ENCODE data around the gene FBXL17.
"Not testable (repeated sequence)": the region's sequence is repeated elsewhere in the genome, so short reads cannot be mapped to it uniquely, and the experiment has no call there.

Gene FBXL17

GRCh38 chr5:108196276-108196675, 185.6 kb downstream of the FBXL17 start:
- no peak overlapping the region for H3K4me3 ChIP-seq (ENCODE audit: low read depth, low read length)
- DNase-seq (ENCODE audit: low read depth) = no peak

- DNase-seq (ENCODE audit: low read depth) = peak; percentile 25
- no peak overlapping the region for H3K4me3 ChIP-seq (ENCODE audit: low read depth, low read length)
These were observed 188.7 kb downstream of the FBXL17 start for GRCh38 chr5:108193021-108193795.

GRCh38 chr5:108184940-108185339, 197.0 kb downstream of the FBXL17 start:
- H3K4me3 ChIP-seq (ENCODE audit: low read depth, low read length) = no peak overlapping the region
- no peak for DNase-seq (ENCODE audit: low read depth)

- DNase-seq (ENCODE audit: low read depth) = no peak
- no peak overlapping the region for H3K4me3 ChIP-seq (ENCODE audit: low read depth, low read length)
These were observed 199.9 kb downstream of the FBXL17 start for GRCh38 chr5:108181975-108182374.

GRCh38 chr5:108174286-108174685, 207.6 kb downstream of the FBXL17 start:
- no peak for DNase-seq (ENCODE audit: low read depth)

GRCh38 chr5:108171759-108172158, 210.1 kb downstream of the FBXL17 start:
- no peak for DNase-seq (ENCODE audit: low read depth)
- no peak overlapping the region for H3K4me3 ChIP-seq (ENCODE audit: low read depth, low read length)

More at GRCh38 chr5:108174286-108174685, 207.6 kb downstream of the FBXL17 start:
- H3K4me3 ChIP-seq (ENCODE audit: low read depth, low read length) = no peak overlapping the region

- no peak overlapping the region for H3K4me3 ChIP-seq (ENCODE audit: low read depth, low read length)
- peak; percentile 3 for DNase-seq (ENCODE audit: low read depth)
These were observed 213.0 kb downstream of the FBXL17 start for GRCh38 chr5:108168915-108169314.

- no peak for DNase-seq (ENCODE audit: low read depth)
- no peak overlapping the region for H3K4me3 ChIP-seq (ENCODE audit: low read depth, low read length)
These were observed 214.7 kb downstream of the FBXL17 start for GRCh38 chr5:108167174-108167573.

- no peak for DNase-seq (ENCODE audit: low read depth)
- H3K4me3 ChIP-seq (ENCODE audit: low read depth, low read length) = no peak overlapping the region
These were observed 217.3 kb downstream of the FBXL17 start for GRCh38 chr5:108164574-108164973.

GRCh38 chr5:108152854-108153253, 229.0 kb downstream of the FBXL17 start:
- H3K4me3 ChIP-seq (ENCODE audit: low read depth, low read length); DNase-seq (ENCODE audit: low read depth): not testable (repeated sequence)

GRCh38 chr5:108149369-108149768, 232.5 kb downstream of the FBXL17 start:
- DNase-seq (ENCODE audit: low read depth) = no peak
- H3K4me3 ChIP-seq (ENCODE audit: low read depth, low read length) = no peak overlapping the region

- peak; percentile 2 for DNase-seq (ENCODE audit: low read depth)
- no peak overlapping the region for H3K4me3 ChIP-seq (ENCODE audit: low read depth, low read length)
These were observed 233.2 kb downstream of the FBXL17 start for GRCh38 chr5:108148715-108149139.

- DNase-seq (ENCODE audit: low read depth) = no peak
- H3K4me3 ChIP-seq (ENCODE audit: low read depth, low read length) = no peak overlapping the region
These were observed 235.7 kb downstream of the FBXL17 start for GRCh38 chr5:108146222-108146621.

GRCh38 chr5:108145351-108145750, 236.5 kb downstream of the FBXL17 start:
- H3K4me3 ChIP-seq (ENCODE audit: low read depth, low read length) = no peak overlapping the region
- no peak for DNase-seq (ENCODE audit: low read depth)

GRCh38 chr5:108144332-108144731, 237.6 kb downstream of the FBXL17 start:
- no peak for DNase-seq (ENCODE audit: low read depth)
- no peak overlapping the region for H3K4me3 ChIP-seq (ENCODE audit: low read depth, low read length)

GRCh38 chr5:108143581-108143980, 238.3 kb downstream of the FBXL17 start:
- peak; percentile 15 for DNase-seq (ENCODE audit: low read depth)
- no peak overlapping the region for H3K4me3 ChIP-seq (ENCODE audit: low read depth, low read length)

- no peak overlapping the region for H3K4me3 ChIP-seq (ENCODE audit: low read depth, low read length)
- no peak for DNase-seq (ENCODE audit: low read depth)
These were observed 240.2 kb downstream of the FBXL17 start for GRCh38 chr5:108141676-108142075.

GRCh38 chr5:108136493-108136892, 245.4 kb downstream of the FBXL17 start:
- no peak overlapping the region for H3K4me3 ChIP-seq (ENCODE audit: low read depth, low read length)
- DNase-seq (ENCODE audit: low read depth) = no peak

- no peak overlapping the region for H3K4me3 ChIP-seq (ENCODE audit: low read depth, low read length)
- DNase-seq (ENCODE audit: low read depth) = no peak
These were observed 252.8 kb downstream of the FBXL17 start for GRCh38 chr5:108129129-108129528.

GRCh38 chr5:108125771-108126511, 256.0 kb downstream of the FBXL17 start:
- DNase-seq (ENCODE audit: low read depth) = no peak
- no peak overlapping the region for H3K4me3 ChIP-seq (ENCODE audit: low read depth, low read length)

- no peak overlapping the region for H3K4me3 ChIP-seq (ENCODE audit: low read depth, low read length)
- DNase-seq (ENCODE audit: low read depth) = no peak
These were observed 257.3 kb downstream of the FBXL17 start for GRCh38 chr5:108124596-108124995.
